GM15510 (cell line): ENCODE measurements around the gene CPAMD8.

ENCODE experiments used
- POLR2A ChIP-seq: IDR thresholded peaks from 3 replicates; pipeline ENCODE4 v1.6.1; 2011; ENCODE audit warnings: borderline replicate concordance; ENCODE audit not compliant: insufficient read length; ENCODE audit errors: extremely low read depth

Gene CPAMD8

GRCh38 chr19:16897029-16897855 lies 129.4 kb downstream of the CPAMD8 start:
- peak; percentile 29 for TF ChIP-seq POLR2A

GRCh38 chr19:16896146-16897028 lies 130.2 kb downstream of the CPAMD8 start:
- TF ChIP-seq POLR2A, result no peak

GRCh38 chr19:16895467-16896145 lies 131.0 kb downstream of the CPAMD8 start:
- no peak for TF ChIP-seq POLR2A

- no peak for TF ChIP-seq POLR2A
These were observed 132.5 kb downstream of the CPAMD8 start for GRCh38 chr19:16894080-16894479.

- no peak for TF ChIP-seq POLR2A
These were observed 133.0 kb downstream of the CPAMD8 start for GRCh38 chr19:16893686-16893989.

- TF ChIP-seq POLR2A, result no peak
These were observed 133.5 kb downstream of the CPAMD8 start for GRCh38 chr19:16892868-16893685.

- no peak for TF ChIP-seq POLR2A
These were observed 134.2 kb downstream of the CPAMD8 start for GRCh38 chr19:16892436-16892835.

- no peak for TF ChIP-seq POLR2A
These were observed 134.8 kb downstream of the CPAMD8 start for GRCh38 chr19:16891696-16892382.

- no peak for TF ChIP-seq POLR2A
These were observed 136.0 kb downstream of the CPAMD8 start for GRCh38 chr19:16890461-16891184.

GRCh38 chr19:16889883-16890460 lies 136.6 kb downstream of the CPAMD8 start:
- no peak for TF ChIP-seq POLR2A

GRCh38 chr19:16889366-16889882 lies 137.2 kb downstream of the CPAMD8 start:
- TF ChIP-seq POLR2A, result no peak

GRCh38 chr19:16888629-16889365 lies 137.8 kb downstream of the CPAMD8 start, which contains the start of gene F2RL3:
Gene F2RL3 (plus strand): TSS chr19:16888999. CDS start chr19:16889190, 191 bp downstream.
- peak; percentile 21 for TF ChIP-seq POLR2A
